ENCODE results near the gene PTPN3. TPM values are rescaled to one million over a fixed set of nuclear protein-coding genes. Genes with fewer than 3 reads are reported as not detected.

Gene PTPN3
- polyA plus RNA-seq, 1 donor (not counting 4 experiments of a cell fraction or from before 2014, with no cell fraction given) = 19.9 TPM

DNA sequence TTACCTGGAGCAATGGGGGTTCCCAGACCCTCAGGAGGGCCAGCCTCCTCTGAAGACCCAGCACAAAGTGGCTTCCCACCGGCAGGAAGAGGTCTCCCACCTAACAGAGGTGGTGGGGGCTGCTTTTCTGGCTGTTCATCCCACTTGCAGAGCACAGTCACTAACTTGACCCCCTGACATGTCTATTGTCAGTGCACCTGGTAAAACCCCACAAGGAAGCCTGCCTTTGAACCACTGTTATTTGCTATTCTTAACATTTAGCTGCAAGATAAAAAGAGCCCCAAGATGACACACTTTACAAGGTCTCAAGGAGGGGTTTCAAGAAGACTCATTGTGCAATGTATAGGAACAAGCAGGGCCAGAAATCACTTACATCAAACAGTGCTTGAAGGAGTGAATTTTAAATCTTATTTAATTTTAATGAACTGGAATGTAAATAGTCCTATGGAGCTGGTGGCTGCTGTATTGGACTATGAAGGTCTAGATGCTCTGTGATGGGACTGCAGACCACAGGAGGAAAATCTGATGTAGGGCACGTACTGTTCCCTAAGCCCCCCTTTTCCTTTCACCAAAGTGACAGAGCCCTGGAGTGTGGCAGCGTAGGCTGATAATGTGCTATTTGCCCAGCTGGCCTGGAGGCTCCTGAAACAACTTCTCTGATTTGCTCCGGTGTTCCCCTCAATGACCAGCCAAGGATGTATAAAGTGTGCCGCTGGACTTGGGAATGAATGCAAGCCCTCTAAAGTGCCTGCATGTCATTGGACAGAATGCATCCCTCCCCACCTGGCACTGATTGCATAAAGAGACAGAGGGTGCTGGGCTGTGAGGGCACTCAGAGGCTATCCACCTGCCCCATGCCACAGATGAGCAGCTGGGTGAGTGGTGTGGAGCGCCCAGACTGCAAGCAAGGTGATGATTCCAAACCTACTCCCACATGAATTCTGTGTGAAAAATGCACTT is 80.2 kb downstream of the PTPN3 start:
- Histone ChIP-seq H3K9ac (ENCODE audit: control insufficient read depth, extremely low read depth, insufficient read depth, low read length) (no peak overlapping the region), H3K9me1 (ENCODE audit: control insufficient read depth, extremely low read depth, insufficient read depth, low read length) (no peaks in the 10 kb centered on the region), H3K27me3 (ENCODE audit: control insufficient read depth, extremely low read depth, insufficient read depth, low read length) (no peaks in the 10 kb centered on the region), H3K9me3 (ENCODE audit: control insufficient read depth, low read depth, low read length) (no peaks in the 10 kb centered on the region), H3K36me3 (ENCODE audit: control insufficient read depth in 2 of 2, extremely low read depth in 1 of 2, insufficient read depth in 2 of 2, low read length in 2 of 2) (peaks cover 33 to 37% of the 10 kb centered on the region in 2 experiments), H3K4me2 (ENCODE audit: control insufficient read depth, extremely low read depth, insufficient read depth, low read depth, low read length) (no peak overlapping the region), H4K20me1 (ENCODE audit: control insufficient read depth, extremely low read depth, insufficient read depth, low read length) (no peaks in the 10 kb centered on the region), H3K79me2 (ENCODE audit: control insufficient read depth, insufficient read depth, low read length) (no peaks in the 10 kb centered on the region), H3K27ac (ENCODE audit: control insufficient read depth, insufficient read depth, low read length) (no peak overlapping the region), H3K4me1 (ENCODE audit: control insufficient read depth, extremely low read depth, insufficient read depth, low read length) (no peaks in the 10 kb centered on the region), H3K4me3 (ENCODE audit: control insufficient read depth in 2 of 3, extremely low read depth in 1 of 3, insufficient read depth in 2 of 3, low read depth in 1 of 3, low read length in 3 of 3) (no peak overlapping the region), H2AFZ (ENCODE audit: control insufficient read depth, low read length) (no peak overlapping the region)
- dilution Hi-C loops (cut with MboI; ENCODE audit: extremely low pct_ligation_motif_present, low sequenced_read_pairs) = no loop called here
- DNase-seq (ENCODE audit: low read depth, low spot score) (no peak), FAIRE-seq (no peak)
- TF ChIP-seq, protein P1, sequence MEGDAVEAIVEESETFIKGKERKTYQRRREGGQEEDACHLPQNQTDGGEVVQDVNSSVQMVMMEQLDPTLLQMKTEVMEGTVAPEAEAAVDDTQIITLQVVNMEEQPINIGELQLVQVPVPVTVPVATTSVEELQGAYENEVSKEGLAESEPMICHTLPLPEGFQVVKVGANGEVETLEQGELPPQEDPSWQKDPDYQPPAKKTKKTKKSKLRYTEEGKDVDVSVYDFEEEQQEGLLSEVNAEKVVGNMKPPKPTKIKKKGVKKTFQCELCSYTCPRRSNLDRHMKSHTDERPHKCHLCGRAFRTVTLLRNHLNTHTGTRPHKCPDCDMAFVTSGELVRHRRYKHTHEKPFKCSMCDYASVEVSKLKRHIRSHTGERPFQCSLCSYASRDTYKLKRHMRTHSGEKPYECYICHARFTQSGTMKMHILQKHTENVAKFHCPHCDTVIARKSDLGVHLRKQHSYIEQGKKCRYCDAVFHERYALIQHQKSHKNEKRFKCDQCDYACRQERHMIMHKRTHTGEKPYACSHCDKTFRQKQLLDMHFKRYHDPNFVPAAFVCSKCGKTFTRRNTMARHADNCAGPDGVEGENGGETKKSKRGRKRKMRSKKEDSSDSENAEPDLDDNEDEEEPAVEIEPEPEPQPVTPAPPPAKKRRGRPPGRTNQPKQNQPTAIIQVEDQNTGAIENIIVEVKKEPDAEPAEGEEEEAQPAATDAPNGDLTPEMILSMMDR (optimal IDR thresholded peaks at IDR 0.05 in 1 of 3, IDR thresholded peaks at IDR 0.05 in 1 of 3, conservative IDR thresholded peaks at IDR 0.05 in 1 of 3; ENCODE audit: extremely low read depth in 1 of 3, insufficient read depth in 2 of 3, low read length in 3 of 3) = no peak
- TF ChIP-seq EZH2 (IDR thresholded peaks at IDR 0.05; ENCODE audit: low read length) = no peak

DNA sequence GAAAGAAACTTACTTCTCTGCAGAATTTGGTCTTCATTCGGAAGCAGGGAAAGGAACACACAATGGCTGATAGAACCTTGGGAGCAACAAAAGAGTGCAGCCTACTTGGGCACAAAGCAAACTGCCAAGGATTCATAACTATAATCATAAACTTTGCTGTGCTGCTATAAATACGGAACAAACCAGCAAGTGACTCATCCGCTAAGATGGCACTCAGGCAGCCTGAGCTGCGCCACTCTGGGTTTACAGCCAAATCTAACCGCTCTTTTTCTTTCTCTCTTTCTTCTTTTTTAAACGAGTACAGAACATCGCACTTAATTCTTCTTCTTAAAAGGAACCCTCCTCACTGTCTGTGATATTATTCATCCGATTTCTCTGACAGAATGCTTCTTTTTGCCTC is 81.1 kb downstream of the PTPN3 start:
- Histone ChIP-seq H3K9ac (ENCODE audit: control insufficient read depth, extremely low read depth, insufficient read depth, low read length) (no peak overlapping the region), H4K20me1 (ENCODE audit: control insufficient read depth, extremely low read depth, insufficient read depth, low read length) (no peaks in the 10 kb centered on the region), H3K79me2 (ENCODE audit: control insufficient read depth, insufficient read depth, low read length) (no peaks in the 10 kb centered on the region), H3K4me2 (ENCODE audit: control insufficient read depth, extremely low read depth, insufficient read depth, low read depth, low read length) (no peak overlapping the region), H3K4me3 (ENCODE audit: control insufficient read depth in 2 of 3, extremely low read depth in 1 of 3, insufficient read depth in 2 of 3, low read depth in 1 of 3, low read length in 3 of 3) (no peak overlapping the region), H3K27ac (ENCODE audit: control insufficient read depth, insufficient read depth, low read length) (no peak overlapping the region), H3K9me1 (ENCODE audit: control insufficient read depth, extremely low read depth, insufficient read depth, low read length) (no peaks in the 10 kb centered on the region), H2AFZ (ENCODE audit: control insufficient read depth, low read length) (no peak overlapping the region), H3K9me3 (ENCODE audit: control insufficient read depth, low read depth, low read length) (no peaks in the 10 kb centered on the region), H3K27me3 (ENCODE audit: control insufficient read depth, extremely low read depth, insufficient read depth, low read length) (no peaks in the 10 kb centered on the region), H3K4me1 (ENCODE audit: control insufficient read depth, extremely low read depth, insufficient read depth, low read length) (no peaks in the 10 kb centered on the region), H3K36me3 (ENCODE audit: control insufficient read depth in 2 of 2, extremely low read depth in 1 of 2, insufficient read depth in 2 of 2, low read length in 2 of 2) (peaks cover 33 to 37% of the 10 kb centered on the region in 2 experiments)
- FAIRE-seq (peak; percentile 61), DNase-seq (ENCODE audit: low read depth, low spot score) (no peak)
- TF ChIP-seq, protein P1 (optimal IDR thresholded peaks at IDR 0.05 in 1 of 3, IDR thresholded peaks at IDR 0.05 in 1 of 3, conservative IDR thresholded peaks at IDR 0.05 in 1 of 3; ENCODE audit: extremely low read depth in 1 of 3, insufficient read depth in 2 of 3, low read length in 3 of 3) = no peak
- TF ChIP-seq EZH2 (IDR thresholded peaks at IDR 0.05; ENCODE audit: low read length) = no peak
- dilution Hi-C loops (cut with MboI; ENCODE audit: extremely low pct_ligation_motif_present, low sequenced_read_pairs) = no loop called here
